ENCODE measurements around the gene ADTRP. TPM values are rescaled to one million over a fixed set of nuclear protein-coding genes. Genes with fewer than 3 reads are reported as not detected.

ADTRP gene
- total RNA-seq, 1 donor from 2014 or later: not detected

DNA sequence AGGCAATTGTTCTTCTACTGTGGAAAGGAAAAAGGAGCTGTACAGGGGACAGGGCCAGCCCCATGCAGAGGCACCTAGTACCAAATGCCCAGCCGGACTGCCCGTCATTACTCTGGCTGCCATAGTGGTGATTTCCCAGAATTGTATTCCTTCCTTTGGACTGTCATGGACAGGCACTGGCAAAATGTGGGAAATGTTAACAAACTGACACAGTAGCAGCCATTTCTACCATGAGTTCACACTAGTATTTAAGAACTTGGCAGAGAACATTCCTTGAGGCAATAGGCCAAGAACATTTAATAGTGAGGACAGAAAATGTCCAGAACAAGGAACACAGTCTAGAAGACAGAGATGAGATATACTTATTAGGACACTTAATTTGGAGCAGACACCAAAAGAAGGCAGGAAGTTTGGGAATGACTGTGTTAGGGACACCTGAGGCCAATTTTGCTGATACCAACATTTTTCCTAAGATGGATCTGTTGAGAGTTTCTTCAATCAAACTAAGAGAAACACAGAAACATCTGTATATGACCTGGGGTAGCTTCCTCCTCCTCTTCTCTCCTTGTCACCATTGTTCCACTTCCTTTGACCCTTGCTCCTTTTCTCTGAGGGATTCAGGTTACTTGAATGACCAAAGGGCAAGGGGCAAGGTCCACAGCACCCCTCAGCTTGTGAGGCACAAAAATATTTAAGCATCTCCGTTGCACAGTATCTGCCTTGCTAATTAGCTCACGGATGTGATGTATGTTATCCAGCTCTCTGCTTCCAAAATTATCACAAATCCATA is 14.9 kb downstream of the ADTRP start:
- DNase-seq (no peak), ATAC-seq (peak; percentile 54)
- intact Hi-C loops (cut with micrococcal nuclease): no loop called here

DNA sequence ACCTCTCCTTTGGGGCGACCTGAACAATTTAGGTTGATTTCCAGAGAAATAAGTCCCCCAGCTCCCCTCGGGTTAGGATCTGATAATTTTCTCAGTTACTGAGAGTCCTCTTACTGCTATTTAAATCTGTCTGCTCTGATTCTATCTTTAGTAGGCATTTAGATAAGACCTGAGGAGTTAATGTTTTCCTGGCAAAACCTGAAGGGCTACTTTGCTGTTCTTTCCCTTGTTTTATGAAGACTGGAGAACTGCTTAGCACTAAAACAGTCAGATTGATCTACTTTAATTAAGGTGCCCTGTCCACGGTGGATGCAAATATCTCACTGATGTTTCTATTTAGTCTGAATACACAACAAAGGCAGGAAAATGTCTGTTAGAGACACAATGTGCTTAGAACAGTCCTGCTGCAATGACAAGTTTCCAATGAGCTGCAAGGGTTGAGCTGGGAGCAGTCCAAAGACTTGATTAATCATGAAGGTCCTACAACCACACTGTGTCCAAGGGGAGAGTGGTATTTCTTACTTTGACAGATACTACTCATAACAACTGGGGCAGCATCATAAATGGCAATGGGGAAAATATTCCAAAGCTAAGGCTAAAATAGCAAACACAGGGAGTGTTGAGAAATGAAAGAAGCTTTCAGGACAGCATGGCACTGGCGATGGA is 15.7 kb downstream of the ADTRP start:
- no peak for DNase-seq
- intact Hi-C loops (cut with micrococcal nuclease): no loop called here
- ATAC-seq: peak; percentile 64

DNA sequence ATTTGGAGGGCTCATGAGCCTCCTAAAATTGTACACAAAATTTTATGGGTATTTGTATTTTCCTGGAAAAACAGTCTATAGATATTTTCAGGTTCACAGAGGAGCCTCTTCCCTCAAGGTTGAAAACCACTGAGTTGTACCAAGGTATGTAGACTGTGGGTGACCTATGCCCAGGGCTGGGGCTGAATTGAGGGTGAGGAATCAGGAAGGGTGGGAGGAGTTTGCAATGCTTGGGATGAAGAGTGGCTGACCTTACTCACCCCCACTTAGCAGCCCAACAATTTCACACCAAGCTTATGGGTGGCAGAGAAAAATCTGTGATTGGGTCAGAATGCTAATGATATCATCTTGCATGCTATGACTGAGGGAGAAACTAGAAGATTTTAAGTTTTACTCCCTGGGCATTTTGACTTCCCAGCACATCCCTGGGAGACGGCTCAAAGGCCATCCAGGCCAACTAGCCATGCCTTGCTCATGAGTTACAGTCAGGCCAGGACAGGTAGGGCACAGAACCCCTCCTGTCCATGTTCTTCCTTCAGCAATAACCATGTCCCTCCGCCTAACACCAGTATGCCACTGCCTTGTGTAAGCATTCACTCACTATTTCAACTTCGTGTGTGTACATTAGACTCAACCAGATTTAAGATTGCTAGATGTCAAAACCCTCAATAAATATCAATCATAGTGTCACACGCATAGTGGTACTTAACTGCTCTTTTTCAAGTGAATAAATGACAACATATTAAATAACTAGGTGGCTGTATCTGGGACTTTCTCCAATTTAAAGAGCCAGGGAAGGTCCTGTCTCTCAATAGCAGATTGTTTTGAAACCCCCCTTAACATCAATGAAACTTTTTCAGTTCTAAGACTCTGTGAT is 16.6 kb downstream of the ADTRP start:
- DNase-seq: no peak
- intact Hi-C loops (cut with micrococcal nuclease): no loop called here
- no peak for ATAC-seq

DNA sequence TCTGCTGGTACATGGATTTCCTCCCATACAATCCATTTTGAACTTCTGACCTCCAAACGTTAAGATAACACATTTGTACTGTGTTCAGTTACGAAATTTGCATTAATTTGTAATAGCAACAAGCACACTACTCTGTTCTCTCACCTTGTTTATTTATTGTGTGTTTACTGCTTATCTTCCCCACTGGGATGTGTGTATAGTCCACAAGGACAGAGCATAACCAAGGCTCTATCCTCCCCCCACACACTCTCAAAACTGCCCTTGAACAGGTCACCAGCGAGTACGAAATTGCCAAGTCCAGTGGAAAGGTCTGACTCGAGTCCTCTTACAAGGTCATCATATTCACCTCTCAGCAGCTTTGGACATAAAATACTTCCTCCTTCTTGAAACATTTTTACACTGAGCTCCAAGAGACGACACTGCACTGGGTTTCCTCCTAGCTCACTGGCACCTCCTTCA is 18.6 kb downstream of the ADTRP start:
- DNase-seq (no peak), ATAC-seq (no peak)
- intact Hi-C loops (cut with micrococcal nuclease): no loop called here

DNA sequence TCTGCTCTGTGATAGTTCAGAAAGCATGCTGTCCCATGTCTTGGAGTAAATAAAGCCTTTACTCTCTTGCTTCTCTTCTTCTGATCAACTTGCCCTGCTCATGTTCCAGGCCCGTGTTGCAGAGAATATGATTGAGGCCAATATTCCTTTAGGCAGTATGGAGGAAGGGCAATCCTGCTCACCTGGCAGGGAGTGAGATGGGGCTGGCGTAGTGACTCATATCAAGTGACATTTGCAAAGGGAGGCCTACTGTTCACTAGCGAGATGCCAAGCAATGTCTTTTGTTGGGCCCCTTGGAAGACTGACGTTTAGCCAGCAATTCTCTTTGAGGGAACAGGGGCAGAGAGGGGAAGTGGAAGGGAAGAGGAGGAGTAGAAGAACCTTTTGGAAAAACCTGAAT is 19.7 kb downstream of the ADTRP start:
- ATAC-seq (no peak), DNase-seq (no peak)
- intact Hi-C loops (cut with micrococcal nuclease): no loop called here

DNA sequence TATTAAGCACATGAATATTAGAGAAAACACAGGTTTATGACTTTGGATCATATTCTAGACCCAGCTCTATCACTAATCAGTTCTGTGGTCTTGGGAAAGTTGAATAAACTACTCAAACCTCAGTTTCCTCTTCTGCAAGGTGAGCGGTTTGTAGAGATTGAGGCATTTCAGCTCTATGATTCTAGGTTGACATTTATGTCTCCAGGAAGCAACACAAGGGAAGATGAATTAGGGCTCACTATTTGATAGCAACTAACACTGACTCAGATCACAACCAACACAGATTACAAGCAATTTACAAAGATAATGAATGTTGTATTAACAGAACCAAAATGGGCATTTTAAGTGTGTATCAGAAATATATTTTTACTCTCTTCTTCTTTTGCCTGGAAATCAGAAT is 21.9 kb downstream of the ADTRP start:
- DNase-seq (no peak), ATAC-seq (no peak)
- intact Hi-C loops (cut with micrococcal nuclease): loop anchor here (2.0 kb wide), 1 partner anchor 32 kb away; no protein-coding TSS in a partner anchor

DNA sequence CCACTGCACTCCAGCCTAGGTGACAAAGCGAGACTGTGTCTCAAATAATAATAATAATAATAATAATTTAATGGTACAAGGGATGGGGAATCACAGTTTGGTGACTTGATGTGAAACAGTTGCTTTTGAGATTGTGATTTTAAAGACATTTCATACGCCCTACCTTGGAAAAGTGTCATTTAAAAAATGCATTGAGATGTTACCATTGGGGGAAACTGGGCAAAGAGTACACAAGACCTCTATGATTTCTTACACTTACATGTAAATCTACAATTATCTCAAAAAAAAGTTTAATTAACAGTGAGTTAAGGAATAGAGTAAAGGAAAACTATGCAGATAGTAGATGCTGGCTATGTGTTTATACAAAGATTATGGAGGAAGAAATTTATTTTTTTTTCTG is 22.3 kb downstream of the ADTRP start:
- ATAC-seq: no peak
- intact Hi-C loops (cut with micrococcal nuclease): loop anchor here (2.0 kb wide), 1 partner anchor 33 kb away; no protein-coding TSS in a partner anchor

DNA sequence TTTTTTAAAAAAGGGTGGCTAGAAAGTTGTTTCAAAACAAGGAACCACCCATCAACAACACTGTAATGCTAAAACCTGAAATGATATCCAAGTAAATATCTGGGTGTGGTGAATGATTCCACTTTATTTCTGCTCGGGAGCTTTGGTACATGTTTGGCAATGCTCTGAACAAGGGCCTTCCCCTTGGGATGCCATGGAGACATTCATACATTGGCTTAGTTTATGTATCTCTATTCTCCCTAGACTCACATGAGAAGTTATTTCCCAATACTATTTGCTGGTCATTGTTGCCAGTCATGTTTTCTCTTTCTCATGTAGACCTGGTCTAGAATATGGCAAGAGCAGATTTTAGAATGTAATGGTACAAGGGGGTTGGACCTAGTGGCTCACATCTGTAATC is 22.9 kb downstream of the ADTRP start:
- ATAC-seq (no peak), DNase-seq (no peak)
- intact Hi-C loops (cut with micrococcal nuclease): loop anchor here (2.0 kb wide), 1 partner anchor 33 kb away; no protein-coding TSS in a partner anchor

More for the DNA sequence above, 22.3 kb downstream of the ADTRP start:
- no peak for DNase-seq

DNA sequence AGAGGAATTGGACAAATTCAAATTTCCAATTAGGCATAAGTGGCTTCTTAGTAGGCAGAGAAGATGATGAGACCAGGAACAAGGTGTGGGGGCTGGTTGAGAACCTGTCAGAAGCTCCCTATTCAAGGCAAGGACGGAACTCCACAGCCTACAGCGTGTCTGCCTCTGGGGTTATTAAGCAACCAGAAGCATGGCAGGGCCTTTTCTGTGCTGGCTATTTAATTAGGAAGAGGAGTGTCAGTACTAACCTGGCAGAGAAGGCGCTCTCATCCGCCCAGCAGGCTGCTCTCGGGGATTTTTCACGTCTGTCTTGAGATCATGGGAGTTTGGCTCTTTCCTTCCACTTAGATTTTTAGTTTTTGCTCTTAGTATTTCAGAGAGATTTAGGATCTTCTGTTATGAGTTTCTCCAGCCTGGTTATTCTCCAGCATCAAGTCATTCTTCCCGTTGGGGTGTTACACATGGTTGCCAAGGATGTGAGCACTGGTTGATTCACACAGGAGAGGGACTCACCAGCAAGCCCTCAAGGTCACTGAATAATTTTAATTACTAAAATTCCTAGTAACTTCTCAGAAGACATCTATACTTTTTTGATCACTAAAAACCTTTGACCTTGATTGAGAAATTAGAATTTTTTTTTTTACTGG is 23.9 kb downstream of the ADTRP start:
- intact Hi-C loops (cut with micrococcal nuclease): no loop called here
- ATAC-seq: peak; percentile 58
- no peak for DNase-seq

DNA sequence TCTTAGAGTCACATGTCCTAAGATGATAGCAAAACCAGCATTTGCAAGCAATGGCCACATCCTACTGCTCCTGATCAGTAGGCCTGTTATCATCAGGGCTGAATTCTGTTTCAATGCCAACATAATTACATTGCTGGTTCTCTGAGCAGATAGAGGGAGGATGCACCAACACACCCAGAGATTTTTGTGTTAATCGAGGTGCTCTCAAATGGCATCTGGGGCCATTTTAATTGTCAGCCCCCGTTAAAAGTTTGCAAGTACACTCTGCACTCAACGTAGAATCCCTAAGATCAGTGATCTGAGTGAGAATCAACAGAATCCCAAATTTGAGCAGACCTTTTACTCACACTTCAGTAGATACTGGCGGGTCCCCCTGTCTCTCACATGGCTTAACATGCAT is 24.8 kb downstream of the ADTRP start:
- DNase-seq (no peak), ATAC-seq (no peak)
- intact Hi-C loops (cut with micrococcal nuclease): no loop called here

DNA sequence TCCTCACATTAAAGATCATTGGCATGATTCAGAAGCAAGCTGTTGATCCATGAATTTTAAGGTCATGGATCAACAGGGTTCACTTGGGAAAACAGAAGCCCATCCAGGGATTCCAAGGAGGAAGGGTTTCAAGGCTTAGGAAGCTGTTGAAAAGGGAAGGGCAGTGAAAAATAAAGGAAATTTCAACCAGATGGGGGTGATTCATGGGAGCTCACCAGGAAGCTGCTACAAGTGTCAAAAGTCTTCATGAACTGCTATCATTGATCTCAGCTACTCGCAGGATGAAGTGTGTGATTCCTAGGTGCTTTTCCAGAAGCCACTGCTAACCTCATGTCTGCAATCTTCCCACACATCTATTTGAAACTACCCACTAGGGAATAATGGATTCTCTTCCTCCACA is 26.2 kb downstream of the ADTRP start:
- intact Hi-C loops (cut with micrococcal nuclease): no loop called here
- ATAC-seq (no peak), DNase-seq (no peak)

DNA sequence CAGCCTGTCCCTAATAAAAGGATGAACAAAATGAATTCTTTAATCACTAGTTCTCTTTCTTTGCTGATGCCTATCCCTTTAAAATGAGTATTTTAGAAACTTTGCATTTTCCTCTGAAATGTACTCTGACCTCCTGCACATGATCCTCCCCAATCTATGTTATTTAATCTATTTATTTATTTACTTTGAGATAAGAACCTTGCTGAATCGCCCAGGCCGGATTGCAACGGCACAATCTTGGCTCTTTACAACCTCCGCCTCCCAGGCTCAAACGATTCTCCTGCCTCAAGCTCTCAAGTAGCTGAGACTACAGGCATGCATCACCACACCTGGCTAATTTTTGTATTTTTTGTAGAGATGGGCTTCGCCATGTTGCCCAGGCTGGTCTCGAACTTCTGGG is 27.9 kb downstream of the ADTRP start:
- DNase-seq (no peak), ATAC-seq (no peak)
- intact Hi-C loops (cut with micrococcal nuclease): no loop called here

DNA sequence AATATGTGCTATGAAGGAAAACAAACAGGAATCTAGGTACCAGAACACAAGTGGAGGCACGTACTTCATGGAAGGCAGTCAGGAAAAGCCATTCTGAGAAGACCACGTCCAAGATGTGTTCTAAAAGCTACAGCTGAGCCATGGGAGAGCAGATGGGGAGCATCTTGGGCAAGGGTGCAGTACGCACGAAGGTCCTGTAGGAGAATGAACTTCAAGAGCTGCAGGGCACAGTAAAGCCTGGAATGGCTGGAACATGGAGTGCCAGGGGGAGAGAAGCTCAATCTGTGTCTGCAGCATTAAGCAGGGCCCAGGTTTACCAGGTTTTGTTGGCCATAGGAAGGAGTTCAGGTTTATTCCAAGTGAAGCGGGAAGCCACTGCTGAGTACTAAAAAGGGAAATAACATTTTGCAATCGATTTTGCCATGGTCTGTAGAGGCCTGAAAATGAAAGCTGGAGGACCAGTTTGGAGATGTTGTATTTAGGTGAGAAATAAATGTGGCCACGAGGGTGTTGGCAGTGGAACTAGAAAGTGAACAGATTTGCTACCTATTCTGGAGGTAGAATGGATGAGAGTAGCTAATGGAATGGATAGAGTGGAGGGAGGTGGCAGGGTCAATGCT is 29.9 kb downstream of the ADTRP start:
- intact Hi-C loops (cut with micrococcal nuclease): no loop called here
- ATAC-seq: no peak
- no peak for DNase-seq

DNA sequence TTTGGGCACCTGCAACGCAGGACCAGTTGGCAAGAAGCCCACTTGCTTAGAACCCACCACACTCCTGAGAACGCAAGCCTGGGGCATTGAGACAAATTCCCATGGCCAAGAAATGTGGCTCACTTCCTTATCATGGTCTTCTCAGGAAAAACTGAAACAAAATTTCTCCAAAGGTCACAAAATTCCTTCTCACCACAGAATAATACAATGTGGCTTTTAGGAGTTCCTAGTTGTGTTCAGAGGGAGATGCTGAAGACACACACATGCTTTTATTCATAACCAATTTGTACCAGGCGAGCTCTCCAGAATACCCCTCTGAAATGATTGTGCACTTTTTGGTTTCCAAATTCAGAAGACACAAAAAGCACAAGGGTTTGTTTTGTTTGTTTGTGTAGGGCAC is 31.6 kb downstream of the ADTRP start:
- ATAC-seq (no peak), DNase-seq (no peak)
- intact Hi-C loops (cut with micrococcal nuclease): no loop called here

DNA sequence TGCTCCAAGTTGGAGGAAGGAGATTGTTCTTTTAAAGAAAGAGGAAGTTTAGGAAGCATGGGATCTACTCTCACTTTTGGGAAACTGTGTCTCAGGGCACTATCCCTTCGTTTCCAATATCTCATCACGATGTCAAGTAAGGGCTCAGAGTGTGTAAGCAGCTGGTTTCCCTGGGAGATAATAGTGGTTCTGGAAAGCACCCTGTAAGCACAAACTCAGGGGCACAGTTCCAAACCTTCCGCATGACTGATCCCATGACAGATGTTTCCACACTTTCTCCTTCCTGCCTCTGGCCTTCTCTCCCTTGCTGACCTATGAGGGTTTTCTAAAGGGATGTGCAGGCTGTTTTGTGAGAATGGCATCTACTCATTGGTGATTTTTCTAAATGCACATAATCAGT is 33.9 kb downstream of the ADTRP start:
- ATAC-seq (peak; percentile 96), DNase-seq (peak; percentile 49)
- intact Hi-C loops (cut with micrococcal nuclease): no loop called here

DNA sequence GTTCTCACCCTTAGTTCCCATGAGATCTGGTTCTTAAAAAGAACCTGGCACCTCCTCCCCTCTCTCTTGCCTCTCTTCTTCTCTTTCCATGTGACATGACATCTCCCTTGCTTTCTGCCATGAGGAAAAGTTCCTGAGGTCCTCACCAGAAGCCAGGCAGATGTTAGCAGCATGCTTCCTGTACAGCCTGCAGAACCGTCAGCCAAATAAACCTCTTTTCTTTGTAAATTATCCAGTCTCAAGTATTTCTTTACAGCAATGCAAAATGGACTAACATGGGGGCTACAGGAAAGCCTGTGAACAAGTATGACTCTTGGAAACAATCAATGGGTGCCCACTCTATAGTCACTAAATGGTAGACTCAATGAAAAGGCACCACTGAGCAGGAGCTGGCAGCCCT is 34.5 kb downstream of the ADTRP start:
- DNase-seq (no peak), ATAC-seq (peak; percentile 8)
- intact Hi-C loops (cut with micrococcal nuclease): no loop called here

DNA sequence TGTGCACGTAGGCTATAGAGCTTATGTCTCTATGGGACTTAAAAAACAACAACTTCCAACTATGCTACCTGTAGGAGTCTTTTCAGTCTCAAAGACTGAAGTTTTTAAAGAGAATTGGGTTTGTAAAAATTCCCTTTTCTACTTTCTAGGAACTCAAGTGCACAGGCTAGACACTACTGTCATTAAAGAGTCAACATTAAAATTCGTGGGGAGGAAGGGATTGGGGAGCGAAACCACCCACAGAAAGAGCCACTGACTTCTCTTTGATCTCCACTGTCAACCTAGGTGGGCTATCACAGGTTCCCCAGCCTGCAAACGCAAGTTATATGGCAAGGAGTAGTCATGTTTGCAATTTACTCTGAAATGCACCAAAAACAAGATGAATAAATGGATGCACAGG is 37.7 kb downstream of the ADTRP start:
- intact Hi-C loops (cut with micrococcal nuclease): no loop called here
- ATAC-seq (no peak), DNase-seq (no peak)

DNA sequence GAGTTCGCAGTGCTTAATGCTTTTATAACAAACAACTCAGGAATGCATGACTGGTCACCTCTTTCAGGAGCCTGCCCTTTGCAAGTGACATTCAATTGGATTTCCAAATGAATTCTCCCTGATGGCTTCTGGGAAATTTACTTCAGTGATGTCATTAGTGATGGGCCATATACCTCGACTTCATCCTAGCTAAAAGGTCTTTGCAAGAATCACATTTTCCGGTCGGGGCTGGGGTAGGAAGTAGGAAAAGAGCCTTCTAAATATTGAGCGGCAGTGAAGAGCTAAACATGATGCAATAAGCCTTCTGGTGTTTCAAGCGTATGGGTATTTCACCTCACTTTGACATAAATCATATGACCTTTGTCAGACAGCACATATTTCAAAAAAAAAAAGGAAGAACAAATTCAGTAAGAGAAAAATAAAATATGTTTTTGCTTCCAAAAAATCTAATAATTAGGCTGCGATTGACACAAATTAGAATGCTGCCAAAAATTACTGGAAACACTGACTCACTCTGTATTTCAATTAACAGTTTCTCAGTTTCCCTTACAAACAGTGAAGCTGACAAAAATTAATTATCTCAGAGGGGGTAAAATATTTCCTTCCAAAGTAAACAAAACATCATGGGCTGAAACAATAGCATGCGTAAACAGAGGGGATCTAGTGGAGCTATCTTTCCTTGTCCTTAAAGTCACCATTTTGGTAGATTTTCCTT is 39.8 kb downstream of the ADTRP start:
- ATAC-seq (no peak), DNase-seq (no peak)
- intact Hi-C loops (cut with micrococcal nuclease): no loop called here

Data from left ventricle myocardium superior (tissue), 1 donor.